Measurements from ENCODE around the gene MERTK.

GRCh38 chr2:112048236-112048592 is 149.8 kb downstream of the MERTK start:
- TF ChIP-seq EZH2phosphoT487 (IDR thresholded peaks at IDR 0.05; ENCODE audit: borderline replicate concordance, low read depth), result no peak
- no peak for TF ChIP-seq SIN3A (IDR thresholded peaks at IDR 0.05; ENCODE audit: borderline replicate concordance, low read depth, low read length)
- TF ChIP-seq, protein P1, sequence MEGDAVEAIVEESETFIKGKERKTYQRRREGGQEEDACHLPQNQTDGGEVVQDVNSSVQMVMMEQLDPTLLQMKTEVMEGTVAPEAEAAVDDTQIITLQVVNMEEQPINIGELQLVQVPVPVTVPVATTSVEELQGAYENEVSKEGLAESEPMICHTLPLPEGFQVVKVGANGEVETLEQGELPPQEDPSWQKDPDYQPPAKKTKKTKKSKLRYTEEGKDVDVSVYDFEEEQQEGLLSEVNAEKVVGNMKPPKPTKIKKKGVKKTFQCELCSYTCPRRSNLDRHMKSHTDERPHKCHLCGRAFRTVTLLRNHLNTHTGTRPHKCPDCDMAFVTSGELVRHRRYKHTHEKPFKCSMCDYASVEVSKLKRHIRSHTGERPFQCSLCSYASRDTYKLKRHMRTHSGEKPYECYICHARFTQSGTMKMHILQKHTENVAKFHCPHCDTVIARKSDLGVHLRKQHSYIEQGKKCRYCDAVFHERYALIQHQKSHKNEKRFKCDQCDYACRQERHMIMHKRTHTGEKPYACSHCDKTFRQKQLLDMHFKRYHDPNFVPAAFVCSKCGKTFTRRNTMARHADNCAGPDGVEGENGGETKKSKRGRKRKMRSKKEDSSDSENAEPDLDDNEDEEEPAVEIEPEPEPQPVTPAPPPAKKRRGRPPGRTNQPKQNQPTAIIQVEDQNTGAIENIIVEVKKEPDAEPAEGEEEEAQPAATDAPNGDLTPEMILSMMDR (IDR thresholded peaks at IDR 0.05), result no peak

All from SK-N-SH (cell line).